ENCODE measurements around the gene MRPL14.

DNA sequence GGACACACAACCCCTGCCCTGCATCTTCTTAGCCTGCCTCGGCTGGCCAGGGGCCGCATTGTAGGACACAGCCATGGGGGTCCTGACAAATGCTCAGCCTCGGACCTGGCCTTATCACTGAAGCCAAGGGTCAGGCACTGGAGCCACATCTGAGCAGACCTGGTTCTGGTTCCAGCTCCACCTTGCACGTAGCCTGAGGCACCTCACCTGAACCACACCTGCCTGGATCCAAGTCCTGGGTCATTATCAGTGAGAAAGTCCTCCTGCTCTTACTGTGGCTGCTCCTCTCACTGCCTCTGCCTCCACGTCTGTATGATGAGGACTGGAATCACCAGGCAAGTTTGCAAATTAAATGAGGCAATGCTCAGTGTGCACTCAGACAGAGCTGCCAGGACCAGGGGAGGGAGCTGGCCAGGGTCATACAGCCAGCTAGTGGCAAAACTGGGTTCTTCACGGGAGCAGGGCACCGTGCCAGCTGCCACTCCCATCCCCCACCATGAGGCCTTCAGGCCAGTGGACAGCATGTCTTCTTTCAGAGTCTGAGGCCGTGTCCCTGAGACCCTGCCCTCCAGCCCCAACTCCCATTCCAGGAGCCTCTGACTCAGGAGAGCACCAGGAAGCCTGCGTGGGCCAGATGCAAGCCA, 40.2 kb downstream of the MRPL14 start:
- TF ChIP-seq CTCF (IDR thresholded peaks at IDR 0.05), result no peak
- no peak for TF ChIP-seq POLR2A (IDR thresholded peaks at IDR 0.05)
